Colonic mucosa (tissue), 4 donors: ENCODE measurements around the gene AOPEP. TPM values are rescaled to one million over a fixed set of nuclear protein-coding genes. Genes with fewer than 3 reads are reported as not detected.

Experiments used
- DNase-seq: peaks from one replicate; pipeline ENCODE4 v3.0.0-alpha.2; 2020
- H3K27ac ChIP-seq: fragments of 200-600 bp; one replicate; pipeline ENCODE4 v1.8.0; 2021
- H3K27me3 ChIP-seq: fragments of 200-600 bp; one replicate; pipeline ENCODE4 v1.8.0; 2021
- H3K36me3 ChIP-seq: fragments of 200-600 bp; one replicate; pipeline ENCODE4 v1.8.0; 2021
- H3K4me1 ChIP-seq: fragments of 200-600 bp; one replicate; pipeline ENCODE4 v1.8.0; 2021; ENCODE audit warnings: mild to moderate bottlenecking
- H3K4me3 ChIP-seq: fragments of 200-600 bp; one replicate; pipeline ENCODE4 v1.8.0; 2021
- H3K9ac ChIP-seq, 2 donors: one replicate each; pipeline ENCODE4 v1.7.0; 2013; ENCODE audit warnings: control low read depth in 2 of 2, low read depth in 2 of 2, low read length in 2 of 2
- H3K9me3 ChIP-seq: fragments of 200-600 bp; one replicate; pipeline ENCODE4 v1.8.0; 2021
- CTCF ChIP-seq: fragments of 200-600 bp; IDR thresholded peaks from one replicate; pipeline ENCODE4 v1.8.0; 2022; ENCODE audit warnings: antibody characterized with exemption, mild to moderate bottlenecking
- intact Hi-C: fragments of 100-400 bp; cut with DNase I; formaldehyde crosslinking; loops from one replicate; pipeline ENCODE4 v1.14.1; 2022
- total RNA-seq, 2 donors: library from RNA; stranded (reverse); fragmentation: NEBNext Ultra II Directional in 1 of 2; extraction: Animal tissue kit (Norgen Biotek cat#: 25700) in 1 of 2; gene quantifications; one replicate each; pipeline ENCODE4 v1.2.1, GENCODE V29; 2021
- donor health status: healthy.
- donor health status: DM: no; HTN: no; CAD: no.
- donor health status: DM: no; HTN: no; CAD: no.

Gene AOPEP
- total RNA-seq, 2 donors from 2014 or later, result 38.4 to 43.2 TPM

DNA sequence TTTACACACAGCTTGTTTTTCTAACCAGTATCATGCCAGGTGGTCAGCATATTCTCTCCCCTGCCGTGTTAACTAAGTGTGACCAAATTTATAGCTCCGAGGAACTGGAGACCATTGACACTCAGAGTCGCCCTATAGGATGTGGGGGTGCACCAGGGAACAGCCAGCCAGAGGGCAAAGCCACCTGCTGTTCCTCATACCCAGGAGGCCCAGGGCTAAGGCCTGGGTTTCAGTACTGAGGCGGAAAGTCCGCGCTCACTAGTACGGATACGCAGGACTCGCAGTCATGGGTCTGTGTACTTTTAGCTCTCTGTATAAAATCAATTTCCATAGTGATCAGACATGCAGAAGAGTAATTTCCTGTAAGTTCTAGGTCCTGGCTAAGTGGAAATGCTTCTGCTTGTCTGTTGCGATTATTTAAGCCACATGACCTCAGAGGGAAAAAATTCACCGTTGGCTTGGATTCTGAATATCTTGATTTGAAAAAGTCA lies 247.0 kb downstream of the AOPEP start:
- no peak overlapping the region for H3K27ac ChIP-seq
- H3K4me1 ChIP-seq, result no peaks in the 10 kb centered on the region
- no peak for TF ChIP-seq CTCF
- H3K36me3 ChIP-seq, result no peaks in the 10 kb centered on the region
- intact Hi-C loops, result no loop called here
- no peaks in the 10 kb centered on the region for H3K9me3 ChIP-seq
- no peak overlapping the region for H3K4me3 ChIP-seq
- H3K27me3 ChIP-seq, result no peaks in the 10 kb centered on the region
- no peak overlapping the region for H3K9ac ChIP-seq
- no peak for DNase-seq

- Histone ChIP-seq H3K9me3 (no peaks in the 10 kb centered on the region), H3K27ac (no peak overlapping the region), H3K4me3 (no peak overlapping the region), H3K36me3 (no peaks in the 10 kb centered on the region), H3K9ac (no peak overlapping the region), H3K27me3 (no peaks in the 10 kb centered on the region), H3K4me1 (no peaks in the 10 kb centered on the region)
- DNase-seq, result no peak
- intact Hi-C loops, result no loop called here
- TF ChIP-seq CTCF, result no peak
These were observed 247.8 kb downstream of the AOPEP start for GRCh38 chr9:94974154-94974879.

DNA sequence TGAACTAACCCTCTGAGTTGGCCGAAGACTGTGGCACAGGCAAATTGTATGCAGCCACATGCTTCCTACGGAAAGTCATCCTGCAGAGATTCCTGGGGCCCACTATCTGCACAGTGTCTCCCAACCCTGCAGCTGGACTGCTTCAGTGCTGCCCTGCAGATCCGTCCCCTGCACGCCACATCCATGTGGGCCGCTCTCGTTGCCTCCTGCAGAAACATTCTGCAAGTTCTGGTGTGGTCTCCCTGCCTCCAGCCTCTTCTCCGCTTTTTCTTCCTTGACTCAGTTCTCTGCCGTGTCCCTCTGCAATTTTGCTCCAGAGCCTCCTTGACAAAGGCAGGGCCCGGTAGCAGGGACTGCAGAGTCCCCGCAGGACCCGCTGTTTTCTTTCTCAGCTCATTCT lies 249.0 kb downstream of the AOPEP start:
- Histone ChIP-seq H3K4me1 (no peaks in the 10 kb centered on the region), H3K27ac (no peak overlapping the region), H3K36me3 (no peaks in the 10 kb centered on the region), H3K9me3 (no peaks in the 10 kb centered on the region), H3K4me3 (no peak overlapping the region), H3K27me3 (no peaks in the 10 kb centered on the region), H3K9ac (no peak overlapping the region)
- DNase-seq, result no peak
- intact Hi-C loops, result no loop called here
- no peak for TF ChIP-seq CTCF

GRCh38 chr9:94976077-94976476 lies 249.6 kb downstream of the AOPEP start:
- Histone ChIP-seq H3K4me1 (no peaks in the 10 kb centered on the region), H3K4me3 (no peak overlapping the region), H3K27ac (no peak overlapping the region), H3K9me3 (no peaks in the 10 kb centered on the region), H3K36me3 (no peaks in the 10 kb centered on the region), H3K27me3 (no peaks in the 10 kb centered on the region), H3K9ac (no peak overlapping the region)
- intact Hi-C loops, result no loop called here
- TF ChIP-seq CTCF, result no peak
- DNase-seq, result no peak

DNA sequence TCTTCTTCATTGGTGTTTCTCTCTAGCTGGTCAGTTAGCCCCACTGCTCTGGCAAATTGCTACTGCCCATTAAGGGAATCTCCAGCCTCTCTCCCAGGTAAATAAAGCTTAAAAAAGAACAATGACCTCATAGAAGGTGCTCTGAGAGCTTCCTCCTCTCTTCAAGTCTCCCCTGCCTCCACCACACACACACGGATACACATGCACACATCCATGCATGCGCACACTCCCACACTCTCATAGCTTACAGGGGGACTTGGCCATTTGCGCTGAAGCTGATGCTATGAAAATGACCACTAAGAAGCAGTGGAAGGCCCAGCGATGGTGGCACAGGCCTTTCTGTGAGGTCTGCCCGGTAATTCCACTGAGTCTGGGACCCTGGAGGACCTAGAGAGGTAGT lies 250.9 kb downstream of the AOPEP start:
- Histone ChIP-seq H3K9me3 (no peaks in the 10 kb centered on the region), H3K4me3 (no peak overlapping the region), H3K9ac (no peak overlapping the region), H3K27ac (no peak overlapping the region), H3K27me3 (no peaks in the 10 kb centered on the region), H3K4me1 (no peaks in the 10 kb centered on the region), H3K36me3 (no peaks in the 10 kb centered on the region)
- intact Hi-C loops, result no loop called here
- DNase-seq, result no peak
- no peak for TF ChIP-seq CTCF
